SHP77 (cell line): ENCODE measurements around the gene TMF1.

Experiments
- DNase-seq, 2 experiments: peaks; one replicate each; lab custom pipeline; 2025; lab: John Stamatoyannopoulos, UW

The TMF1 gene

GRCh38 chr3:69013253-69014021 lies 38.7 kb downstream of the TMF1 start, which contains the start of gene EOGT:
Gene EOGT, minus strand, starts transcription at chr3:69013684. Its CDS starts 3,838 bp downstream, at chr3:69009846.
- DNase-seq = peak; percentile 61 to 84

DNA sequence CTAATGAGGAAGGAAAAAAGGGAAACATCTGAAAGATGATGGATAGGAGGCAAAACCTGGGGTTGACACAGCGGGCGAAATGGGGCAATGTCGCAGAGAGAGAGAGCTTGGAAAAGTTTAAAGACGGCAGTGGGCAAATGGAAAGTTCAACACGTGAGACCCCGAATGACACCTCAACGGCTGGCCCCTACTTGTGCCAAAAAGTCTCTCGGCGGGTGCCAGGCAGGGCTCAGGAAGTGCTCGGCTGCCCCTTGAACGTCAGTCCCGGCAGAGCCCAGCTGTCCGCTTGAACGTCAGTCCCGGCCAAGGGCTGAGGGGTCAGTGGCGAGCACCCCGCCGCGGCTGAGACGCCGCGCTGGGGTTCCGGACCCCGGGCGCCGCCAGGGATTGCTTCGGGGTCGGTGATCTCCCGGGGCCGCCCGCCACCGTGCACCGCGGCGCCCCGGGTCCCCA lies 39.3 kb downstream of the TMF1 start:
- DNase-seq = peak; percentile 15 to 46

DNA sequence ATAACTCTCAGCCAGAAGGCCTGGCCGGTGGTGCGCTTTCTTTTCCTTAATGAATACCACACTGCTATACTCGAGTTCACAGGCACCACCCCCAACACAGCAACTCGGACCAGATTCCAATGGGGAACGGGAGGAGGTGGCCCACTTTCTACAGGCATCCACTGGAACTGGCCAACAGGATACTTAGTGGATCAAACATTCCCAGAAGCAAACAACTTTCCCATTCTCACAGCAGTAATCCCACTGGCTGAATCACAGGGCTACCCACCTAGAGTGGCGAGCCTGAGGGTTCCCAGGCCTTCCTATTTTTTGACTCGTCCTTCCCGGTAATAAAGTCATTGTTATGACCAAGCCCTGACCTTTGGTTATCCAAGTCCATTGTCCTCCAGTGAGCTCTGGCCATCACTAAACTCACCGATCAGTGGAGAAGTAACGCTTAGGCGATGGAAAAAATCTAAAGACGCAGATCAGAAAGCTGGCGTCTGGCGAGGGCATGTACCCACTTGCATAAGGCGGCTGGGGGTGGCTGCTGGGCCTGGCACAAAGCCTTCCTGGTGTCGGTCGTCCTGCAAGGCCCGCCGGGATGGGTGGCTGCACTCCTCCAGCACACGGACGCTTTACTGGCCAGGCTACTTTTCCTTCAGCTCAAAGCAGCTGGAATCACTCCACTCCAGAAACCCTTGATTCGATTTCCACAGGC lies 39.9 kb downstream of the TMF1 start:
- DNase-seq = no peak

DNA sequence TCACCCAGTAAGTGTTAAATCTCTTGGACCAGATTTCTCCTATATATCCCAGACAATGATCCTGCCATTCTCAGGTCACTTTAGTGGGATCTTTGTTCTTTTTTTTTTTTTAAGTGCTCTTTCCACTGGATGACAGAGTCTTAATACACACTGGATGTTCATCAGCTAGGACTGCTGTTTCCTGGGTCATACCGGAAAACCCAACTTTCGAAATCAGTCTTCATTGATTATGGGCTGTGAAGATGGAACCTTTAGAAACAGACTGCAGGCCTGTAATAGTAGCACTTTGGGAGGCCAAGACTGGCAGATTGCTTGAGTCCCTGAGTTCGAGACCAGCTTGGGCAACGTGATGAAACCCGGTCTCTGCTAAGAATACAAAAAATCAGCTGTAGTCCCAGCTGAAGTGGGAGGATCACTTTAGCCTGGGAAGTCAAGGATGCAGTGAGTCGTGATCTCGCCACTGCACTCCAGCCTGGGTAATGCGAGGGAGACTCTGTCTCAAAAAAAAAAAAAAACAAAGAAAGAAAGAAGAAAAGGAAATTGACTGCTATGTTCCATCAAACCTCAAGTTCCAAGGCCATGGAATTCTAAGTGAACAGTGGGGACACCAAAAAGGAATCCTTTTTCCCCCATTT lies 40.9 kb downstream of the TMF1 start:
- DNase-seq = no peak

GRCh38 chr3:69009559-69010410 lies 42.3 kb downstream of the TMF1 start:
- no peak for DNase-seq

DNA sequence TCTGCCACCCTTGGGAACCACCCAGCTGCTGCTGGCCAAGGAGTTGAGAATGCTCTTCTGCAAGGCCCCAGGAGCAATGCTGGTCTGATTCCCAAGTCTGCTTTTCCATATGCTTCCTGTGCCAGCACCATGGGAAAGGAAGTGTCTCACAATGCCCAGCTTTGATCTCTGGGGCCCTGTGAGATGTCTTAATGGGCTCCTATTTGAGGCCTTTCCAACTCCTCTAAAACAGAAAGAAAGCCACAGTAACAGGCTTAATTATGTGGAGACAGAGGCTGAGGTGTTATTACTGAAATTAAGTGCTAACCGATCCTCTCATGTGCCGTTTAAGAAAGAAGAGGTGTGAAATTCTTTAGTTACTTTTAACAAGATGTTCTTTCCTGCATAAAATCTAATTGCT lies 43.2 kb downstream of the TMF1 start:
- no peak for DNase-seq

DNA sequence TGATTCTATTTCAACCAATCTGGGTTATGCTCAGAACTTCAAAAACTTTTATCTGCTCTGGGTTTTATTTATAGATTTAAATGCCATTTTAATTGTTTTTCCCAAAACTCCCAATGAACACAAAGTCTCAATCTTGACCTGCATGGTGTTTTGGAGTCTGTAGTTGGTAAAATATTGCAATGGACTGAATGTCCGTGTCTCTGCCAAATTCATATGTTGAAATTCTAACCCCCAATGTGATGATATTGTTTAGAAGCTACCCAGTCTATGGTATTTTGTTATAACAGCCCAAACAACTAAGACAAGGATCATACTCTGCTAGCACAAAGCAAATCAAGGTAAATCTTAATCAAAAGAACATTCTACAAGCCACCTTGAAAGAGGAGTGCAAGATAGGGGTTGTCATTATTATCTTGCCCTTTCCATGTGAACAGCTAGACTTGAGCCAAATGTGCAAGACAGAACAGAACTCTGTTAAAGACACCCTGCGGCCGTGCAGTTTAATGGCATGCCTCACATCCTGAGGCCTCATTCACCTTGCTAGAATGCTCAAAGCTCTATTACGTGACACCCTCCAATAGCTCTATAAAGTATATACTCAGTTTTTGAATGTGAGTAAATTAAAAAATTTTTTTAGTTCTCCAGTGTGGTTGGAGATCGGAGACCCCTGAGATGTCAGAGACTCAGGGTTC lies 46.2 kb downstream of the TMF1 start:
- no peak for DNase-seq

- DNase-seq = no peak
Observed at GRCh38 chr3:69005071-69005790, 46.9 kb downstream of the TMF1 start.

DNA sequence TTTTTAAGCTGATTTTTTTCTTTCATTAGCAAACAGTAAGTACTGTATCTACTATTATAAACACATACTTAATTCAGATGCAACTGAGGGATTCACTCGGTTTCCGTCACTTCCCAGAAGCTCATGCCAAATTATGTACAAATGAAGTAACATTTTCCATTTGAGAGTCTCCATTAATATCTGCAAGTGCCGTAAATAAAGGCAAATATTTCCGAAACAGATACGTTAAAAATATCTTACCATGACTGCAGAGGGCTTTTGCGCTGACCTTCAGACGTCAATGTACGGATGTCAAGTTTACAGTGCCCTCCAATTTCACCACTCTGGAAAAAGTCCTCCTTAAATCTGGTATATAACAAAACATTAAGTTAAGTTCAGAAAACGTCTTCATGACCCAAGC lies 48.0 kb downstream of the TMF1 start:
- no peak for DNase-seq

DNA sequence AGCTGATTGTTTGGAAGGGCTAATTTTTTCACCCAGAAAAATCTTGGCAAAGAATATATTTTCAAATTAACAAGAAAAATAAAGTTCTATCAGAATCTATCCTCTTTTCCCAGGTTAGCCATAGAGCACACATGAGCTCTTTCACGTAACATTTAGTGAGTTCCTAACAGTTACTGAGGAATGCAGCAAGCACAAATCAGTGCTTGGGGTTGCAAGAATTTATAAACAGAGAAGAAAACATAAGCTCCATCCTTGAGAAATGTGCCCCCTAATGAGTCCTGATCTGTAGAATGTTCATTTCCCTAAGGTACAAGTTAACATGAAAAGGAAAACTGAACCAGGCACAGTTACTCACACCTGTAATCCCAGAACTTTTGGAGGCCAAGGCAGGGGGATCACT lies 52.5 kb downstream of the TMF1 start:
- DNase-seq = no peak

- no peak for DNase-seq
Observed at GRCh38 chr3:68999158-68999557, 53.0 kb downstream of the TMF1 start.

DNA sequence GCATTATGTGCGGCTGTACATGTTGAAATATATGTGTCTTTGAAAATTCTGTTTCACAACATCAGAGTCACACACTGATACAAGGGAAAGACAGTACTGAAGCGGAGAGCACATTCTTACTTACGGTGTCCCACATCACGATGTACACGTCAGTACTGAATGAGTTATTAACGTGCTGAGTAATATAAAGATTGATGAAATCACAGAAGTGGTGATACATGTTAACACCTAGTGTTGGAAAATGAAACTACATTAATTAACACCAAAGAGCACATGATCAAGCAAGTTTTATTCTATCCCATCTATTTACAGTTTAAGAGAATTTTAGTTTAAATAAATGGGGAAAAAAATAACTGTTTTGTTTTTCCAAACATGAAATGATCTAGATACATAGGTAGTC lies 54.2 kb downstream of the TMF1 start:
- no peak for DNase-seq

DNA sequence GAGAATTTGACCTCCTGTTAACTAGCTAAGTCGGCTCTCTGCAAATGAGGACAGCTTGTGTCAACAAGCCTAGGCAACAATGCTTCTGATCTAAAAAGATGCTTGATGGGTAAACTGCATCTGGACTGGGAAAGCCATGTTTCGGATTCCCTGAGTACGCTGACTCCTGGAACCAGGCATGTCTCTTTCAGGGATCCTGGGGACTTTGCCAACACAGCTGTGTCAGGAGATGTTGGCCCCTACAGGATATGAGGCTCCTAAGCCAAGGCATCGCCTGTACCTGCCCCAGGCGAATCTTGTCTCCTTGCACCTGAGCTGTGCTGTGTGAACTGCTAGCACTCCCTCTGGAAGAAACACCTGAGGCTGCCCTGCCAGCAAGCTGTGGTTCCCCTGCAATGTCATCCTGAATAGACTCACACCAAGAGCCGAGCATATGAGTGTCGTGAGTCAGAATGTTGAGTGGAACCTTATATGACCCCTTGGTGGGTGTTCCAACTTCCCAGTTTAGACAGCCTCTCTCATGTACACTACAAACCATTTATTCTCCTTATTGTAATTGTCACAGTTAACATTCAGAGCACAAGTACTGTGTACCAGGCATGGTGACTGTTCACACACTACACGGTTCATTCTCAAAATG lies 55.7 kb downstream of the TMF1 start:
- no peak for DNase-seq

DNA sequence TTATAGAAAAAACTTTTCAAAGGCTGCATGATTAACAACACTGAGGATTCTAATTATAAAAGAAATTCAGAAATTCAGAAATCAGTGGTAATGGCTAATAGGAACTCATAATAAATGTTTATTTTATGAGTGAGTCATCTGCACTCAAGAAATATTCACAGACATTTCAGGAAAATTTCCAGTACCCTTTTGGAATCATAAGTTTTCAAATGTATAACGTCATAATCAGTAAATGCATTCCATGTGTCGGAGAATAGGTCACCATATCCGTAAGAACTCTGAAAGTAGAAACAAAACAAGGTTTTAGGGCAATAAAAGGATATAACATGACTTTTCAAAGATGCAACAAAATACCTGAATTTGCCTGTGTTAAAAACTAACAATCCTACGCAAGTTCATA lies 63.4 kb downstream of the TMF1 start:
- no peak for DNase-seq

- no peak for DNase-seq
Observed at GRCh38 chr3:68987322-68987721, 64.8 kb downstream of the TMF1 start.

- DNase-seq = no peak
Observed at GRCh38 chr3:68986496-68987208, 65.5 kb downstream of the TMF1 start.

GRCh38 chr3:68985146-68985790 lies 66.9 kb downstream of the TMF1 start:
- no peak for DNase-seq

GRCh38 chr3:68984011-68984530 lies 68.1 kb downstream of the TMF1 start:
- no peak for DNase-seq
